Adrenal gland (tissue), 12 donors: ENCODE data around the gene CLEC19A. TPM values are rescaled to one million over a fixed set of nuclear protein-coding genes. Genes with fewer than 3 reads are reported as not detected.
"Not testable (repeated sequence)": the region's sequence is repeated elsewhere in the genome, so short reads cannot be mapped to it uniquely, and the experiment has no call there.

ENCODE experiments used
- DNase-seq, 7 donors: peaks; one replicate each; pipeline ENCODE4 v3.0.0-alpha.2; 2019 to 2020
- H3K27ac ChIP-seq, 5 donors: fragments of 200-600 bp; sonication (generic) in 4 of 5; 1 replicate in 3 of 5; 2 replicates in 2 of 5; pipeline versions ENCODE4 v1.5.1 to v1.8.0; 2016 to 2020; ENCODE audit warnings: mild to moderate bottlenecking in 1 of 5
- H3K27me3 ChIP-seq: fragments of 200-600 bp; 2 replicates; pipeline ENCODE4 v1.8.0; 2021
- H3K36me3 ChIP-seq, 2 donors: fragments of 200-600 bp; replicated peaks in 1 of 2; 1 replicate in 1 of 2; 2 replicates in 1 of 2; pipeline versions ENCODE4 v1.5.1 to v1.8.0; 2018 to 2022
- H3K4me1 ChIP-seq, 2 donors: fragments of 200-600 bp; replicated peaks in 1 of 2; 1 replicate in 1 of 2; 2 replicates in 1 of 2; pipeline versions ENCODE4 v1.5.1 to v1.8.0; 2018 to 2021
- H3K4me3 ChIP-seq, 4 donors: fragments of 200-600 bp; sonication (generic) in 3 of 4; one replicate each; pipeline ENCODE4 v1.5.1; 2016 to 2018
- H3K9me3 ChIP-seq, 3 donors: fragments of 200-600 bp; sonication (generic) in 1 of 3; replicated peaks in 1 of 3; 1 replicate in 2 of 3; 2 replicates in 1 of 3; pipeline versions ENCODE4 v1.5.1 to v1.8.0; 2016 to 2021
- POLR2A ChIP-seq, 2 donors: fragments of 450-650 bp; IDR thresholded peaks; one replicate each; pipeline ENCODE4 v1.6.1; 2017; ENCODE audit warnings: antibody characterized with exemption in 2 of 2, mild to moderate bottlenecking in 2 of 2, moderate library complexity in 1 of 2
- WGBS, 4 donors: extraction: QIAGEN DNeasy Blood & Tissue Kit in 2 of 4; methylation state at CpG; one replicate each; pipeline versions ENCODE4 v1.1.5 to v1.1.7; 2013 to 2017; 5-methylcytosine and 5-hydroxymethylcytosine counted together
- intact Hi-C, 2 donors: fragments of 100-400 bp; cut with DNase I; formaldehyde crosslinking; loops; one replicate each; pipeline versions ENCODE4 v1.14.1 to v1.15.0; 2022 to 2023
- polyA plus RNA-seq, 3 donors: library from polyadenylated mRNA; stranded (reverse); fragments of 200-250 nt in 2 of 3; fragments of 350-450 nt in 1 of 3; fragmentation: Illumina TruSeq in 1 of 3; extraction: RNeasy Lipid Tissue Mini Kit (QIAGEN cat#74804) in 1 of 3; gene quantifications; one replicate each; pipeline ENCODE4 v1.2.3, GENCODE V29; 2013 to 2014
- total RNA-seq, 9 donors: library from RNA; depleted of rRNA in 4 of 9; stranded (reverse); fragments of >200 nt in 4 of 9; fragments of 120-200 nt in 1 of 9; fragmentation: NEBNext Ultra II Directional in 1 of 9; extraction: Animal tissue kit (Norgen Biotek cat#: 25700) in 1 of 9; gene quantifications; one replicate each; pipeline versions ENCODE4 v1.1.0 to v1.2.4, GENCODE V29; 2013 to 2023
- TF ChIP-seq, protein P1 (sequence below), 6 experiments: fragments of 450-650 bp in 4 of 6; fragments of 200-600 bp in 2 of 6; sonication (generic) in 1 of 6; IDR thresholded peaks; 1 replicate in 5 of 6; 2 replicates in 1 of 6; pipeline versions ENCODE4 v1.5.1 to v1.8.0; 2016 to 2021; ENCODE audit warnings: antibody characterized with exemption in 6 of 6, mild to moderate bottlenecking in 2 of 6, moderate library complexity in 1 of 6
- donor health status: healthy with polysubstance abuse.
- donor health status: Bipolar disorder and iron deficiency.
- donor health status: DM: yes; HTN: yes; CAD: no.
- donor health status: DM: no; HTN: no; CAD: no.
- donor health status: DM: no; HTN: no; CAD: no.
- donor health status: DM: yes; HTN: yes; CAD: no.

Gene CLEC19A
- total and polyA plus RNA-seq, 12 donors: 0.06 TPM; not detected in 11

DNA sequence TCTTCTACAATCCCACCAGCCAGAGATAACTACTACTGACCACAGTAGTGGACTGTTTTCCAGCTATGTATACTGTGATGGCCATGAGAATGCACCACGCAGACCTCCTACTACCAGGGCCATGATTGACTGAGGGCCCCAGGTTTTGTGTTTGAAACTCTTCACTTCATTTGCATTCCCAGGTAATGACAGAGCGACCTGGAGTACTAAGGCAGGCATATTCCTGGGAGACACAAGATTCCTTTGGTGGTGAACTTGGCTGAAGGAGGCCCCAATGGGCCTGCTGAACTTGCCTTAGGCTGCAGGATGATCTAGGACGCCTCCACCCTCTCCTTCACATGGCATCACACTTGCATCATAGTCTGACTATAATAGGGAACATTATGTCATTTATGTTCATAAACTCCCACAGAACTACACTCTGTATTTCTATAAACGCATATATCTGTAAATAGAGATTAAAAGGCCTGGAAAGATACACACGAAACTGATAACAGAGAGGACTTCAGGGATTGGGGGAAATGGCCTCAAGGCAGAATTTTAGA, 30.4 kb downstream of the CLEC19A start:
- 77 to 83% (median 80%) methylated on average over 5 of the region's 5 CpGs for WGBS, 4 donors
- Histone ChIP-seq H3K4me1 (no peaks in the 10 kb centered on the region), H3K4me3 (no peak overlapping the region), H3K9me3 (no peaks in the 10 kb centered on the region), H3K36me3 (no peaks in the 10 kb centered on the region), H3K27me3 (no peaks in the 10 kb centered on the region), H3K27ac (no peak overlapping the region)
- TF ChIP-seq, protein P1, sequence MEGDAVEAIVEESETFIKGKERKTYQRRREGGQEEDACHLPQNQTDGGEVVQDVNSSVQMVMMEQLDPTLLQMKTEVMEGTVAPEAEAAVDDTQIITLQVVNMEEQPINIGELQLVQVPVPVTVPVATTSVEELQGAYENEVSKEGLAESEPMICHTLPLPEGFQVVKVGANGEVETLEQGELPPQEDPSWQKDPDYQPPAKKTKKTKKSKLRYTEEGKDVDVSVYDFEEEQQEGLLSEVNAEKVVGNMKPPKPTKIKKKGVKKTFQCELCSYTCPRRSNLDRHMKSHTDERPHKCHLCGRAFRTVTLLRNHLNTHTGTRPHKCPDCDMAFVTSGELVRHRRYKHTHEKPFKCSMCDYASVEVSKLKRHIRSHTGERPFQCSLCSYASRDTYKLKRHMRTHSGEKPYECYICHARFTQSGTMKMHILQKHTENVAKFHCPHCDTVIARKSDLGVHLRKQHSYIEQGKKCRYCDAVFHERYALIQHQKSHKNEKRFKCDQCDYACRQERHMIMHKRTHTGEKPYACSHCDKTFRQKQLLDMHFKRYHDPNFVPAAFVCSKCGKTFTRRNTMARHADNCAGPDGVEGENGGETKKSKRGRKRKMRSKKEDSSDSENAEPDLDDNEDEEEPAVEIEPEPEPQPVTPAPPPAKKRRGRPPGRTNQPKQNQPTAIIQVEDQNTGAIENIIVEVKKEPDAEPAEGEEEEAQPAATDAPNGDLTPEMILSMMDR (IDR thresholded peaks at IDR 0.05): no peak
- no peak for TF ChIP-seq POLR2A (IDR thresholded peaks at IDR 0.05)
- no peak for DNase-seq
- intact Hi-C loops: no loop called here

DNA sequence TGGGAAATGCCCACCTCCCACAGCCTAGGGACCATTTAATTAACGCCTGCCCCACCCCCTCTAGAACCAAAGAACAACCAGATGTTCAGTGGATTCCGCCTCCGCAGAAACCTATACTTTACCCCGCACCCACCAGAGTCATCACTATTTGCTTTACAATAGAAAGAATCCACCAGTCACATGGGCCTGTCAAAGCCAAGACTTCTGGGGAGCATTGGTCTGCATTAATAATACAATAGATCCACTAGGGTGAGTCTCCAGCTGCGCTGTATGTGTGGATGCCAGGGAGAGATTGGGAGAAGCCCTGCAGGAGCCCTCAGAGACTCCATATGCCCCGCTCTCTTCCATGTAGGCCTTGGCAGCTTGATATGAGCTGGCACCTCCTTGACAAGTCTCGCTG, 31.3 kb downstream of the CLEC19A start:
- TF ChIP-seq, protein P1 (IDR thresholded peaks at IDR 0.05): no peak
- no peak for TF ChIP-seq POLR2A (IDR thresholded peaks at IDR 0.05)
- Histone ChIP-seq H3K4me1 (no peaks in the 10 kb centered on the region), H3K27ac (no peak overlapping the region), H3K4me3 (no peak overlapping the region), H3K27me3 (no peaks in the 10 kb centered on the region), H3K36me3 (no peaks in the 10 kb centered on the region), H3K9me3 (no peaks in the 10 kb centered on the region)
- WGBS, 4 donors: 65 to 73% (median 71%) methylated on average over 7 of the region's 7 CpGs
- intact Hi-C loops: no loop called here
- no peak for DNase-seq

DNA sequence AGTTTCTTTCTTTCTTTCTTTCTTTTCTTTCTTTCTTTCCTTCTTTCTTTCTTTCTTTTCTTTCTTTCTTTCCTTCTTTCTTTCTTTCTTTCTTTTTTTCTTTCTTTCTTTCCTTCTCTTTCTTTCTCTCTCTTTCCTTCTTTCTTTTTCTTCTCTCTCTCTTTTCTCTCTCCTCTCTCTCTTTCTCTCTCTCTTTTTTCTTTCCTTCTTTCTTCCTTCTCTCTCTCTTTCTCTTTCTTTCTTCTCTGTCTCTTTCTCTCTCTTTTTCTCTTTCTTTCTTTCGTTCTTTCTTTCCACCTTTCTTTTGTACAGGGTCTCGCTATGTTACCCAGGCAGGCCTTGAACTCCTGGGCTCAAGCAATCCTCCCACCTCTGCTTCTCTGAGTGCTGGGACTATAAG, 35.7 kb downstream of the CLEC19A start:
- 75 to 86% (median 76%) methylated on average over 2 of the region's 2 CpGs for WGBS, 4 donors
- H3K9me3 ChIP-seq, H3K27ac ChIP-seq, H3K27me3 ChIP-seq, H3K36me3 ChIP-seq, DNase-seq, intact Hi-C loops, H3K4me3 ChIP-seq, H3K4me1 ChIP-seq: not testable (repeated sequence)

DNA sequence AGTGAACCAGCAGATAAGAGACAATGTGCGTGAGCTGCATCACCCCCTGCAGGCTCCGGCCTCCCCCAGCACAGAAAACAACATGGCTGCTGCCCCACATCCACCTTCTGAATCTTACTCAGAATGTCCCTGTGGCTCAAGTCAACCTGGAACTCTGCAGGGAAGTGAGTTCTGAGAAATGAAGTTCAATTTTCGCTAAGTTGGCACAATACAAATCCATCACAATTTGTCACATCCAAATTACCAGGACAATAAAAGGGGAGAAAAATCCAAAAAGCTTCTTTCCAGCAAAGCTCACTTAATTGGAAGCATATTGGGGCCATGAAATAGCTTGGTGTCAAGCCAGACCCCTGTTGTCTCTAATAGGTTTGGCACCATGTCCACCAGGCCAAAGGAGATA, 38.1 kb downstream of the CLEC19A start:
- intact Hi-C loops: no loop called here
- WGBS, 4 donors: 61 to 87% (median 76%) methylated on average over 3 of the region's 3 CpGs
- TF ChIP-seq POLR2A (IDR thresholded peaks at IDR 0.05): no peak
- TF ChIP-seq, protein P1 (IDR thresholded peaks at IDR 0.05): no peak
- Histone ChIP-seq H3K27me3 (no peaks in the 10 kb centered on the region), H3K27ac (no peak overlapping the region), H3K36me3 (no peaks in the 10 kb centered on the region), H3K4me3 (no peak overlapping the region), H3K4me1 (no peaks in the 10 kb centered on the region), H3K9me3 (no peaks in the 10 kb centered on the region)
- DNase-seq: no peak

DNA sequence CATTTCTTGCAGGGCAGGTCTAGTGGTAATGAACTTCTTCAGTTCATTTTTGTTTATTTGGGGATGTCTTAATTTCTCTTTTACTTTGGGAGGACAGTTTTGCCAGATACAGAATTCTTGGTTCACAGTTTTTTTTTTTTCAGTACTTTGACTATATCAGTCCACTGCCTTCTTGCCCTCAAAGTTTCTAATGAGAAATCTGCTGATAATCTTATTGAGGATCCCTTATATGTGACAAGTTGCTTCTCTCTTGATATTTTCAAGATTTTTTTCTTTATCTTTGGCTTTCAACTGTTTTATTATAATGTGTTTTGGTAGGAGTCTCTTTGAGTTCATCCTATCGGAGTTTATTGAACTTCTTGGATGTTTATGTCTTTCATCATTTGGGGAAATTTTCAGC, 42.8 kb downstream of the CLEC19A start:
- no peak for DNase-seq
- TF ChIP-seq, protein P1 (IDR thresholded peaks at IDR 0.05): no peak
- TF ChIP-seq POLR2A (IDR thresholded peaks at IDR 0.05): no peak
- intact Hi-C loops: no loop called here
- H3K9me3 ChIP-seq: no peaks in the 10 kb centered on the region
- H3K36me3 ChIP-seq: no peaks in the 10 kb centered on the region
- H3K4me1 ChIP-seq: peaks cover 6 to 11% of the 10 kb centered on the region in 2 donors
- no peak overlapping the region for H3K4me3 ChIP-seq
- WGBS, 4 donors: 89 to 98% (median 92%) methylated on average over 1 of the region's 1 CpG
- no peaks in the 10 kb centered on the region for H3K27me3 ChIP-seq
- no peak overlapping the region for H3K27ac ChIP-seq
